GM18526 (cell line): ENCODE data around the gene STOML2.

Experiments used
- POLR2A ChIP-seq: IDR thresholded peaks from 3 replicates; pipeline ENCODE4 v1.6.1; 2011; ENCODE audit not compliant: insufficient read length; ENCODE audit errors: extremely low read depth

STOML2 gene

DNA sequence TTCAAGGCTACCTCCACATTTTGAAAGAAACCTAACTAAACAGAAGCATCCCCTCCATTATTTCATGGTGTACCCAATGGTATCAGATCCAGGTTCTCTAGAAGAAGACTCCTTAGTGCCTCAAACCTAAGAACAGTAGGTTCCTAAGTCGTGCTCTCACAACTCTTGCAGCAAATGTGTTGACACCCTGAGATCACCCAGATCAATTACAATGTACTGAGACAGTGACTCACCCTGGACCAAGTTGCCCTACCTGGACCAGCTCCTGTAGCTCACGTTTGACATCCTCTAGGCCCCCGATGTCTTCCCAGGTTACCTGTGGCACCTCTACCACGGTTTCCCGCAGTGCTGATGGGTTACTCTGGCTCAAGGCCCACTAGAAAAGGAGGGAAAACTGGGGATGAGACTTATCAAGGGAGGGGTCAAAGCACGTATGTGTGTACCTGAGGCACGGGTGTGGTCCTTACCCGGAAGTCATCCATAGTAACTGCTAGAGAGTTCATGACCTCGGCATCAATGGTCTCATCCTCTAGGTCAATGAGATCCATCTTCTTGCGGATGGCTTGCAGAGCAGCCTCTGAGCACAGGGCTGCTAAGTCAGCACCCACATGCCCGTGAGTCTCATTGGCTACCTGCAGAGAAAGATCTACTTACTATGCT, 42.3 kb downstream of the STOML2 start:
- no peak for TF ChIP-seq POLR2A

DNA sequence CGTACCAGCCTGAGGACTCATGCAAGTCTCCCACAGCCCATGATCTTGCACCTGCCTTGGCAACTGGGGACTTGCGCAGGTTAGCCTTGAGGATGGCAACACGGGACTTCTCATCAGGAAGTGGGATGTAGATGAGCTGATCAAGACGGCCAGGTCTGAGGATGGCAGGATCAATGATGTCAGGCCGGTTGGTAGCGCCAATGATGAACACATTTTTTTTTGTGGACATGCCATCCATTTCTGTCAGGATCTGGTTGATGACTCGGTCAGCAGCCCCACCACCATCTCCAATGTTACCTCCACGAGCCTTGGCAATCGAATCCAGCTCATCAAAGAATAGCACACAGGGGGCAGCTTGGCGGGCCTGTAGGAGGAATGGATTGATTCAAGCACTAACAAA, 43.5 kb downstream of the STOML2 start:
- no peak for TF ChIP-seq POLR2A

DNA sequence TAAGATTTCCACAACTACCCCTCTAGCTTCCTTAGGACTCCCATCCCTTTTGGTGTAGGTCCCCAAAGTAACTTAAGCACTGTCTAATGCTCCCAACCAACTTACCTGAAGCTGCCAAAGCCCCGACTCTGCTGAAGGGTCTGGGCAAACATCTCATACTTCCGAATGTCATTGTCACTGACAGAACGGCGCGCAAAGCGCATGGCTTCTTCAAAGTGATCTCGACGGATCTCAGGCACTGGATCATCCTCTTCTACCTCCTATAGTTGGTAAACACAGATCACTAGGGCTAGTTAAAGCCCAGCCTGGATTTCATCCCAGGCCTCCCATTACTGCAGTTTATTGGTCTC, 45.7 kb downstream of the STOML2 start:
- TF ChIP-seq POLR2A = no peak

DNA sequence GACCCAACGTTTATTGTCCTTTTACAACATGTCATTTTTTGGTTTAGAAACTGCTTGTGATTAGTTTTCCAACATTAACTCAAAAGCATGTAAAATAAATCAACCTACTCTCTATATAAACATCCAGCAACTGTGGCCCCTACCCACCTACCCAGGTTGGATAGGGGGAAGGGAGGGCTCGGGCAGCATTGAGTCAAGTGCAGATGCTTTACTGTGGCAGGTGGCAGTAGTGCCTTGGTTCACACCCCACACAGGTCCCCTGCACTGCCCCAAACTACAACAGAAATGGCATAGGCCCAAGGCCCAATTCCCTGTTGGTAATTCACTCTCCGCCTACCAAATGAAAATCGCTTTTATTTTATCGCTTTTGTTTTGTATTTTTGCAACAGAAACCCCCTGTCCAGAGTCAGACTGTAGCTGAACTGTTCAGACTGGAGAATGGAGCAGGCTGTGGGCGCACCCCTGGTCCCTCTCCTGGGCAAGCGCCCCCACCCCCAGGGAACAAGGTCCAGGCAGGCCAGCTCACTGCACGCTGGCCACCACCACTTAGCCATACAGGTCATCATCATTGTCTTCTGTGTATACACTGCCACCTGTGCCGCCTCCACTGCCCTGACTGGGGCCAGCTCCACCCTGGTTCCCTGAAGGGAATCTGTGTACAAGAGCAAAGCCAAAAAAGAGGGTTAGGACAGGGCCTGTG, 46.2 kb downstream of the STOML2 start:
- TF ChIP-seq POLR2A = no peak

DNA sequence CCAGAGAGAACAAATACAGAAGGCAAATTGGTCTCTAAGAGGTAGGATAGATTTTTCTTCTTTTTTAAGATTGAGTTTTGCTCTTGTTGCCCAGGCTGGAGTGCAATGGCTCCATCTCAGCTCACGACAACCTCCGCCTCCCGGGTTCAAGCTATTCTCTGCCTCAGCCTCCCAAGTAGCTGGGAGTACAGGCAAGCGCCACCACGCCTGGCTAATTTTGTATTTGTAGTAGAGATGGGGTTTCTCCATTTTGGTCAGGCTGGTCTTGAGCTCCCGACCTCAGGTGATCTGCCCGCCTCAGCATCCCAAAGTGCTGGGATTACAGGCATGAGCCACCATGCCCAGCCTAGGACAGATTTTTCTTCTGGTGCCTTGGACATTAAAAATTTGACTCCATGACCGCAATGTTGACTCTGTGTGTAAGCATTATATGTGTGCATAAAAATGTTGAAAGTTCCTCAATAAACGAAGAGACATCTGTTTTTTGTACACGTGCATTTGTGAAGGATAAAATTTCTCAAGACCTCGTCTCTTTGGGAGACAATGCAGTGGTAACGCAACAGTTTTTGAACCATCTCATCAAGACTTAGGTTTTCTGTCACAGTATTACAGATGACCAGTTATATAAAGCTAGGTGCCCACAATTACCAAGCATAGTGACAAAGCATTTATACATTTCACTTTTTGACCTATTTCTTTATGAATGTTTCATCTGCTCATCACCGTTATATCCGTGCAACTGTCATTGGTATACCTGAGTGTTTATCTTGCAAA, 47.9 kb downstream of the STOML2 start:
- TF ChIP-seq POLR2A = no peak

DNA sequence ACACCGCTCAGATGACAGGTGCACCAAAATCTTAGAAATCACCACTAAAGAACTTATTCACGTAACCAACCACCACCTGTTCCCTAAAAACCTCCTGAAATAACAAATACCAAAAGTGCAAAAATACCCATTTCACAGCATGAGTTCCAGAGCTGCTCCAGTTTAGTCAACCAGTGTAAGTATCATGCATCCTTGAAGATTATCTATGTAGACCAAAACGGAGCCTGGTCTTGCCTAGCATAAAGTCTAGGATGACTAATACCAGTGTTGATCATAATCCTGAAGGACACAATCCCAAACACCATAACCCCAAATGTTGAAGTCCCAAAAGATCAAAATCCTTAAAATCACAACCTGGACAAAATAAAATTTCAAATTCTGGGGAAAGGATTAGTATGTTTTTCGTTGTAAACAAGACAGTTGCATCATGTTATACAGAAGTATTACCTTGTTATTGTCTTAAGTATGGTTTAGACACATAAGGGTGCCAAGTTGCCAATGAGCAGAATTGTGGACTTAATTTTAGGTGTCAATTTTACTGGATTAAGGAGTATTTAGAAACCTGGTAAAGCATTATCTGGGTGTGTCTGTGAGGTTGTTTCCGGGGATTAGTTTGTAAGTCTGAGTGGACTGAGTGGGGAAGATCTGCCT, 48.6 kb downstream of the STOML2 start:
- no peak for TF ChIP-seq POLR2A

DNA sequence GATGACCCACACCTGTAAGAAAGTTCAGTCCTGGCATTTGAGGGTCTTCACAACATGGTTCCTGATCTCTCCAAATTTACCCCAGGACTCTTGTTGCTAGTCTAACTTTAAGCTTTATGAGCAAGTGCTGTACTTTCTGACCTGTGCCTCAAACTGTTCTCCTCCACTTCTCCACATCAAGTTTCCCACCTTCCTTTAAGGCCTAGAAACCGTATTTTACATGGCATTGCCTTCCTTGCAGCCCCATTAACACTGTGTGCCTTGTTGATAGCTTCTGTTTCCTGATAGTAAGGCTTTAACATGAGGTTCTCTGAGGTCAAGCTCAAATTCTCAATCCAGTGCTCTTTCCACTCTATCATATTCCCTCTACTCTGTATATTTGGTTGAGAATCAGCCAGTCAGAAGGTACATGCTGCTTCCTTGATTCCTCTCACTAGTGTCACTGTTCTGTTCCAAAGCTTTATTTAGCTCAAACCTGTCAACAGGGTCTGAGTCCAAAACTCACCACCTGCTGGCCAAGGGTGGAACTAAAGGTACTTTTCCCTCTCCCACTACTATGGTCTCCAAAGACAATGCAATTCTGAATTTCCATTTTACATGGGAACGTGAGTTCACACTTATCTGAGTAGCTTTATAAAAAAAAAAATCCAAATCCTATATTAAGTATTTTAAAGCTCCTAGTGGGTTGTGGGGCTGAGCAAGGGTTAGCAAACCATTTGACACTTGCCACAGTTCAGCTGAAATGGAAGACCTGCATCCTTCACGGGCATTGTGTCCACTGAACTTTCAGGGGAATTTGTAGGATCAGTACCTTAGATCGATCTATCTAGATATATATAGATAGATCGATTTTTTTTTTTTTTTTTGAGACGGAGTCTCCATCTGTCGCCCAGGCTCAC, 51.6 kb downstream of the STOML2 start:
- TF ChIP-seq POLR2A = no peak
